HepG2 (cell line): ENCODE measurements around the gene NINL. TPM values are rescaled to one million over a fixed set of nuclear protein-coding genes. Genes with fewer than 3 reads are reported as not detected.

Source experiments
- LRRFIP1 ChIP-seq: sonication (generic); formaldehyde crosslinking; conservative IDR thresholded peaks from 2 replicates; pipeline ENCODE4 v1.4.0; 2020; ENCODE audit warnings: missing genetic modification reagents
- NFRKB ChIP-seq: fragments of 450-650 bp; IDR thresholded peaks from 2 replicates; pipeline ENCODE4 v1.6.1; 2017
- PHF8 ChIP-seq: sonication (generic); formaldehyde crosslinking; IDR thresholded peaks from 2 replicates; pipeline ENCODE4 v1.5.0; 2020; ENCODE audit warnings: missing genetic modification reagents
- RAD21 ChIP-seq: fragments of 450-650 bp; formaldehyde crosslinking; IDR thresholded peaks from 2 replicates; pipeline ENCODE4 v1.5.0; 2020; ENCODE audit warnings: mild to moderate bottlenecking
- REST ChIP-seq, 2 experiments: IDR thresholded peaks; 2 replicates each; pipeline ENCODE4 v1.6.1; 2011 to 2012; ENCODE audit warnings: low read length in 2 of 2, borderline replicate concordance in 1 of 2, low read depth in 1 of 2, mild to moderate bottlenecking in 1 of 2, moderate library complexity in 1 of 2
- RNF219 ChIP-seq: sonication (generic); formaldehyde crosslinking; IDR thresholded peaks from 2 replicates; pipeline ENCODE4 v1.5.0; 2020; ENCODE audit warnings: mild to moderate bottlenecking, missing genetic modification reagents
- SYNCRIP ChIP-seq: fragments of 200-400 bp; formaldehyde crosslinking; IDR thresholded peaks from 2 replicates; pipeline ENCODE4 v1.6.1; 2018; ENCODE audit warnings: mild to moderate bottlenecking, low read depth, low read length; ENCODE audit not compliant: insufficient read depth
- ZBTB49 ChIP-seq: sonication (generic); formaldehyde crosslinking; IDR thresholded peaks from 2 replicates; pipeline ENCODE4 v1.4.0; 2020; ENCODE audit warnings: missing genetic modification reagents, borderline replicate concordance
- ZBTB7A ChIP-seq: sonication (generic); formaldehyde crosslinking; IDR thresholded peaks from 2 replicates; pipeline ENCODE4 v1.8.0; 2022; ENCODE audit warnings: mild to moderate bottlenecking, missing genetic modification reagents
- ZNF264 ChIP-seq: sonication (generic); formaldehyde crosslinking; IDR thresholded peaks from 2 replicates; pipeline ENCODE4 v1.4.0; 2020; ENCODE audit warnings: missing genetic modification reagents
- ZNF484 ChIP-seq: sonication (generic); formaldehyde crosslinking; IDR thresholded peaks from 2 replicates; pipeline ENCODE4 v1.5.1; 2020; ENCODE audit warnings: mild to moderate bottlenecking, low read depth, missing genetic modification reagents, borderline replicate concordance
- ZNF530 ChIP-seq: sonication (generic); formaldehyde crosslinking; IDR thresholded peaks from 2 replicates; pipeline ENCODE4 v1.5.0; 2020; ENCODE audit warnings: low read depth, mild to moderate bottlenecking, missing genetic modification reagents
- ZNF547 ChIP-seq: sonication (generic); formaldehyde crosslinking; IDR thresholded peaks from 2 replicates; pipeline ENCODE4 v1.5.1; 2020; ENCODE audit warnings: mild to moderate bottlenecking, missing genetic modification reagents
- ZNF607 ChIP-seq: sonication (generic); formaldehyde crosslinking; IDR thresholded peaks from 2 replicates; pipeline ENCODE4 v1.5.1; 2020; ENCODE audit warnings: missing genetic modification reagents, mild to moderate bottlenecking, borderline replicate concordance
- ZNF737 ChIP-seq: sonication (generic); formaldehyde crosslinking; IDR thresholded peaks from 2 replicates; pipeline ENCODE4 v1.5.0; 2020; ENCODE audit warnings: missing genetic modification reagents, mild to moderate bottlenecking, borderline replicate concordance
- polyA plus RNA-seq, 8 experiments: library from polyadenylated mRNA; depleted of rRNA in 3 of 8; stranded (reverse) in 7 of 8; unstranded in 1 of 8; fragments of >200 nt; fragmentation: Illumina TruSeq in 4 of 8; extraction: Trizol in 4 of 8; gene quantifications; 2 replicates each; pipeline versions ENCODE4 v1.2.1 to v1.2.3, GENCODE V29; 2011 to 2016; ENCODE audit warnings: low read depth in 4 of 8, missing spikeins in 1 of 8, mixed read lengths in 1 of 8; ENCODE audit not compliant: insufficient read depth in 1 of 8
- total RNA-seq, 5 experiments: library from RNA; depleted of rRNA; stranded (reverse); fragments of >200 nt; fragmentation: Illumina TruSeq; extraction: Trizol; gene quantifications; 2 replicates each; pipeline ENCODE4 v1.2.3, GENCODE V29; 2016; ENCODE audit warnings: low read depth in 1 of 5

Gene NINL
- total and polyA plus RNA-seq, 2 of the 13 experiments (the other 11 are each of a cell fraction or from before 2014, with no cell fraction given), result 32.3 to 34.3 TPM

- TF ChIP-seq REST (IDR thresholded peaks at IDR 0.05; ENCODE audit: borderline replicate concordance in 1 of 2, low read depth in 1 of 2, low read length in 2 of 2) (no peak), SYNCRIP (no peak), LRRFIP1 (CRISPR knock-in tag) (no peak), ZNF264 (CRISPR knock-in tag) (no peak), RAD21 (CRISPR knock-in tag) (0 out of 2 replicates have a peak, but pooled peaks have one; percentile 7), ZNF530 (CRISPR knock-in tag) (no peak; the same call in none of the 2 replicates), PHF8 (CRISPR knock-in tag) (no peak), ZNF547 (no peak; the same call in 1 of the 2 replicates), ZNF607 (CRISPR knock-in tag) (no peak), ZNF484 (no peak; the same call in 1 of the 2 replicates), RNF219 (CRISPR knock-in tag) (peak; percentile 65; the same call in 1 of the 2 replicates), ZBTB7A (CRISPR knock-in tag) (0 out of 2 replicates have a peak, but pooled peaks have one; percentile 22), ZBTB49 (0 out of 2 replicates have a peak, but pooled peaks have one; percentile 78), ZNF737 (CRISPR knock-in tag) (peak; percentile 5; the same call in 1 of the 2 replicates), NFRKB (no peak)
These were observed 39.2 kb upstream of the NINL start (continued) for GRCh38 chr20:25624500-25624939.
